ENCODE results near the gene HCRTR2.

GRCh38 chr6:55290736-55291135, 116.4 kb downstream of the HCRTR2 start:
- TF ChIP-seq, protein P1, sequence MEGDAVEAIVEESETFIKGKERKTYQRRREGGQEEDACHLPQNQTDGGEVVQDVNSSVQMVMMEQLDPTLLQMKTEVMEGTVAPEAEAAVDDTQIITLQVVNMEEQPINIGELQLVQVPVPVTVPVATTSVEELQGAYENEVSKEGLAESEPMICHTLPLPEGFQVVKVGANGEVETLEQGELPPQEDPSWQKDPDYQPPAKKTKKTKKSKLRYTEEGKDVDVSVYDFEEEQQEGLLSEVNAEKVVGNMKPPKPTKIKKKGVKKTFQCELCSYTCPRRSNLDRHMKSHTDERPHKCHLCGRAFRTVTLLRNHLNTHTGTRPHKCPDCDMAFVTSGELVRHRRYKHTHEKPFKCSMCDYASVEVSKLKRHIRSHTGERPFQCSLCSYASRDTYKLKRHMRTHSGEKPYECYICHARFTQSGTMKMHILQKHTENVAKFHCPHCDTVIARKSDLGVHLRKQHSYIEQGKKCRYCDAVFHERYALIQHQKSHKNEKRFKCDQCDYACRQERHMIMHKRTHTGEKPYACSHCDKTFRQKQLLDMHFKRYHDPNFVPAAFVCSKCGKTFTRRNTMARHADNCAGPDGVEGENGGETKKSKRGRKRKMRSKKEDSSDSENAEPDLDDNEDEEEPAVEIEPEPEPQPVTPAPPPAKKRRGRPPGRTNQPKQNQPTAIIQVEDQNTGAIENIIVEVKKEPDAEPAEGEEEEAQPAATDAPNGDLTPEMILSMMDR (IDR thresholded peaks at IDR 0.05) = no peak
- TF ChIP-seq, protein P2, sequence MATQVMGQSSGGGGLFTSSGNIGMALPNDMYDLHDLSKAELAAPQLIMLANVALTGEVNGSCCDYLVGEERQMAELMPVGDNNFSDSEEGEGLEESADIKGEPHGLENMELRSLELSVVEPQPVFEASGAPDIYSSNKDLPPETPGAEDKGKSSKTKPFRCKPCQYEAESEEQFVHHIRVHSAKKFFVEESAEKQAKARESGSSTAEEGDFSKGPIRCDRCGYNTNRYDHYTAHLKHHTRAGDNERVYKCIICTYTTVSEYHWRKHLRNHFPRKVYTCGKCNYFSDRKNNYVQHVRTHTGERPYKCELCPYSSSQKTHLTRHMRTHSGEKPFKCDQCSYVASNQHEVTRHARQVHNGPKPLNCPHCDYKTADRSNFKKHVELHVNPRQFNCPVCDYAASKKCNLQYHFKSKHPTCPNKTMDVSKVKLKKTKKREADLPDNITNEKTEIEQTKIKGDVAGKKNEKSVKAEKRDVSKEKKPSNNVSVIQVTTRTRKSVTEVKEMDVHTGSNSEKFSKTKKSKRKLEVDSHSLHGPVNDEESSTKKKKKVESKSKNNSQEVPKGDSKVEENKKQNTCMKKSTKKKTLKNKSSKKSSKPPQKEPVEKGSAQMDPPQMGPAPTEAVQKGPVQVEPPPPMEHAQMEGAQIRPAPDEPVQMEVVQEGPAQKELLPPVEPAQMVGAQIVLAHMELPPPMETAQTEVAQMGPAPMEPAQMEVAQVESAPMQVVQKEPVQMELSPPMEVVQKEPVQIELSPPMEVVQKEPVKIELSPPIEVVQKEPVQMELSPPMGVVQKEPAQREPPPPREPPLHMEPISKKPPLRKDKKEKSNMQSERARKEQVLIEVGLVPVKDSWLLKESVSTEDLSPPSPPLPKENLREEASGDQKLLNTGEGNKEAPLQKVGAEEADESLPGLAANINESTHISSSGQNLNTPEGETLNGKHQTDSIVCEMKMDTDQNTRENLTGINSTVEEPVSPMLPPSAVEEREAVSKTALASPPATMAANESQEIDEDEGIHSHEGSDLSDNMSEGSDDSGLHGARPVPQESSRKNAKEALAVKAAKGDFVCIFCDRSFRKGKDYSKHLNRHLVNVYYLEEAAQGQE (IDR thresholded peaks at IDR 0.05) = no peak
- TF ChIP-seq TP53 (CRISPR knock-in tag; IDR thresholded peaks at IDR 0.05) (no peak), SMC3 (IDR thresholded peaks at IDR 0.05) (no peak), CBX8 (IDR thresholded peaks at IDR 0.05) (no peak), EP300 (IDR thresholded peaks at IDR 0.05) (no peak), POLR2AphosphoS2 (conservative IDR thresholded peaks at IDR 0.05; ENCODE audit: low read length) (no peak)
